ENCODE results near the gene KRT10.

GRCh38 chr17:40862985-40863733 is 40.7 kb upstream of the KRT10 start:
- TF ChIP-seq CTCF (IDR thresholded peaks at IDR 0.05) (no peak), POLR2AphosphoS5 (IDR thresholded peaks at IDR 0.05) (no peak), POLR2A (IDR thresholded peaks at IDR 0.05) (no peak), EP300 (IDR thresholded peaks at IDR 0.05) (no peak)
